HG03103 (cell line): ENCODE measurements around the gene SOX10.

Experiments
- ATAC-seq: cut with Tn5 transposase; IDR thresholded peaks from one replicate; pipeline ENCODE4 v1.9.1; 2021; ENCODE audit warnings: low read depth; ENCODE audit not compliant: unreplicated experiment

SOX10 gene

DNA sequence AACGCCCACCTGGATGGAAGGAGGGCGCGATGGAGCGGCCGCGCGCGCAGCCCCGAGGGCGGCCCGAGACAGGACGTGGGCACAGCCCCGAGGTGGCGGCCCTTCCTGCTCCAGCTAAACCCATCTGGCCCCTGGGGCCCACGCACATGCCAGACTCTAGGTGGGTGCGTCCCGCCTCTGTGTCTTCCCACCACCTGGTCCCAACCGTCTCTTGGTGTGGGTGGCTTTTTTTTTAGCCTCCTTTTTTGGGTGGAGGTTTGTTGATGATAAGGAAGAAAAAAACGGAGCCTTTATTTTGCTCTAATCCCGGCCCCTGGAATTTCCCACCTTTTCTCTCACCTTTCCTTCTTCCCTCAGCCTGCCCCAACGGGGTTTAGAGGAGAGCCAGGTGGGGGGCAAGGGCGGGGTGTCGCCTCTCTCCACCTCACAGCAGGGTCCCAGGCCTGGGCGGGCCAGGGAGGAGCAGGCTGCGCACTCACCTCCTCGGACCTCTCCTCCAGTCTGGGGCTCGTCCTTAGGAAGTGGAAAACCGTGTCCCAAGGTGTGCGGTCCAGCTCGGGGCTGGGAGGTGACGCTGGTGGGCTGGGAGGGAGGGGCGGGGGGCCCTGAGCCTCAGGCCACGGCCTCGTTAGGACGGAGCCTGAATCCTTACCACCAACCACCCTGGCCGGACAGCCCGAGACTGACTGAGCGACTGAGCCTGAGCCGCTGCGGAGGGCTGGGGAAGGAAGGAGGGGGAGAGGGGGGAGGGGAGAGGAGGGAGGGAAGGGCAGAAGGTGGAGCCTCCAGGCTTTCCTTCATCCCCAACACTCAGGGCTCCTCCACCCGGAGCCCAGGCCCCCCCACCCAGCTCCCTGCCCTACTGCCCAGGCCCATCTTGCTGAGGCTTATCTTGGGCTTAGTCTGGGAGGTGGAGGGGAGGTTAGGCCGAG is at the start of gene SOX10:
SOX10 (minus strand) TSS at position 696 of the 932 bp plus-strand sequence. CDS start 771 bp downstream, outside the sequence.
- no peak for ATAC-seq

DNA sequence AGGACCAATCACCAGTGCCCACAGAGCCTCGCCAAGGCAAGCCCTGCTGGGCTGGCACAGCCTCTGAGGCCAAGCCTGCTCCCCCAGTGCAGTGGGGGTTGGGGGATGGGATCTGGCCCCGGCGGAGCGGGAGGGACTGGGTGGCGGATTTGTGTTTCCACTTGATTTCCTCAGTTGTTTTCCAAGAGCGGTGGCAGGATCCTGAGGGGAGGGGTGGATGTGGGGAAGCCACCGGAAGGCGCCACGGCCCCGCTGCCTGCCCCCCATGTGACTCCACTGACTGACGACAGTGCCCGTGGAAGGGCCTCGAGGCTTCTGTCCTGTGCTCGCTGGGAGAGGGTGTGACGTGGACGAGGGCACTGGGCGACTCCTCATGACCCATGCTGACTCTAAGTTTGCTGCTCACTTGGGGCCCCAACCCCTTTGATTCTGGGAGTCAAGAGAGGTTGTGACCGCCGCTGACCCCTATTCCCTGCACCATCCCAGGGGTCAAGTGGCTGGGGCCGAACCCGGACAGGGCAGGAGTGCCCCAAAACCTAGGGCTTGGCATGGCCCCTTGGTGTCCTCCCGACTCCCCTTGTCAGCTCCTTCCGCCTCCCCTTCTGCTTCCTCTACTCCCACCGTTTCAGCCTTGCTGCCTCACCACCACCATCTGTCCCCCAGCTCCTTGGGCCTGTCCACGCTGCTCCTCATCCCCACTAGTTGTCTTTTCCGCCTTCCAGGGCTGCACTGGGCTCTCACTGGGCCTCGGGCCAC is 49.3 kb upstream of the SOX10 start:
- no peak for ATAC-seq

DNA sequence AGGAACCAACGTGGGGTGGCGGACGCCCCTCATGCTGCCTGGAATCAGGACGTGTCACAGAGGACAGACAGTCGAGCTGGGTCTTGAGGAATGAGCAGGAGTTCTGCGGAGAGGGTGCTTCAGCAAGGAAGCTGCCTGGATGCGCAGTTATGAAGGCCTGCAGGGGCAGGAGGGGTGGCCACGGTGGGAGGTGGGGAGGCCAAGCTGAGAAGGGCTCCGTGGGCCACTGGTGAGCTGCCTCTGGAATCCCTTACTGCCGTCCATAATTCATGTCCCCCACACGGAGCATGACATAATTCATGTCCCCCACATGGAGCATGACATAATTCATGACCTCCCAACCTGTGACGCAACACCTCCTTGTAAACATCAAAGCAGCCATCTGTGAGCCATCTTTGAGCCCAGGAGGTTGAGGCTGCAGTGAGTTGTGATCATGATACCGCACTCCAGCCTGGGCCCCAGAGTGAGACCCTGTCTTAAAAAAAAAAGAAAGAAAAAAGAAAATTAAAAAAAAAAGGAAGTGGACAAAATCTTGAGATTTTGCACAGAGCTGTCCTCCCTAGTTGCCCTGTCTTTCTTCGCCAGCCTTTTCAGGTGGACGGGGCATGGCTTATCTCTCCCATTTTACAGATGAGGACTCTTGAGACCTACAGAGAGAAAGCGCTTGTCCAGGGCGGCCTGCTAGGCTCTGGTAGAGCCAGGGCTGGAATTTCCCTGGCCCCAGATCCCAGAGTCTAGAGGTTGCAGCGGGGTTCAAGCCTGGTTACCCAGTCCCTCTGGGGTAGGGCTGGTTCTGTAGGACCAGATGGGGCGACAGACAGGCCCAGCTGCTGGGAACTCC is 48.5 kb upstream of the SOX10 start:
- no peak for ATAC-seq

DNA sequence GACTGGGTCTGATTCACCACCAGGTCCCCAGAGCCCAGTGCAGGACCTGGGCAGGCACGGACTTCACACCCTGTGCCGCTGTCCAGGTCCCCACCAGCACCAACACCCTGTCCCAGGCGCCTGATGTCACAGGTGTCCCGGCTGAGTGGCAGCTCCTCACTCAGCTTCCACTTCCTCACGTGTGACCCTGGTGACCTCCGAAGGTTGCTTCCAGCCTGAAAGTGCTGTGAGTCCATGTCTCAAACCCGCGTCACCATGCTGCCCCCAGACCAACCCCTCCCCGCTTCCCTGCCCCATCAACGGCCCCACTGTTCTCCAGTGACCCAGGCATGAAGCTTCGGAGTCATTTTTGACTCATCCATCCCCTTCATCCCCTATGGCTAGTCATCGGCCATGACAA is 47.1 kb upstream of the SOX10 start:
- no peak for ATAC-seq

DNA sequence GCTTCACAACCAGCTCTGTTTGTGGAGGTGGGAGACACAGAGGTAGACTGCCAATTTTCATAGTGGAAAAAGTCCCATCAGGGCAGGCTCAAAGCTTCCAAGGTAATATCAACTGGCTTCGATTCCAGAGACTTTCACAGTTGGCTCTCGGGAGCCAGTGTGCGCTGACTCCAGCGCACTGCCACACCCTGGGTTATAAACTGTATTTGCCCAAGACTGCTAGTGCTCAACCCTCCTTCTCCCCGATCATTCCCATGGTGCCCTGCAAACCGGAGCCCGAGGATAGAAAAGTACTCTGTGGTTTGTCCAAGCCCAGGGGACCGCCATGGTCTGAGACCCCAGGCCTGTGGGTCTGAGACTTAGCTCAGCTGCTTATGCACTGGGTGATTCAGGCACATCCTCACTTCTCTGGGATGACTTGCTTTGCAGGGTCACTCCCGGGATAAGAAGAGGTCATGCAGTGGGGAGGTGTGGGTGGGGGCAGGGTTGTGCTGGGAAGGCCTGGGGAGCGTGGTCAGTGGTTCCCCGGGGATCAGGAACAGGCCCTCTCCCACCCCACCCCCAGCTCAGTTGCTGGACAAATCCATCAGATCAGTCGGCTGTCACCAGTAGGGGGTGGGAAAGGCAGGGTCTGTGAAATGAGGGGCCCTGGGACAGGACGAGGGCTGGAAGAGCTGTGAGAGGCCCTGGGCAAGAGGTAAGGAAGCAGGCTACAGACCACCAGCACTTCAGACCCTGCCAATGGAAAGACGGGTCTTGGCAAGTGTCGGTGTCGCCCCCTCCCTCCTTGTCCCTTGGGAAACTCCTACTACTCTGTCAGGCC is 46.2 kb upstream of the SOX10 start:
- no peak for ATAC-seq

DNA sequence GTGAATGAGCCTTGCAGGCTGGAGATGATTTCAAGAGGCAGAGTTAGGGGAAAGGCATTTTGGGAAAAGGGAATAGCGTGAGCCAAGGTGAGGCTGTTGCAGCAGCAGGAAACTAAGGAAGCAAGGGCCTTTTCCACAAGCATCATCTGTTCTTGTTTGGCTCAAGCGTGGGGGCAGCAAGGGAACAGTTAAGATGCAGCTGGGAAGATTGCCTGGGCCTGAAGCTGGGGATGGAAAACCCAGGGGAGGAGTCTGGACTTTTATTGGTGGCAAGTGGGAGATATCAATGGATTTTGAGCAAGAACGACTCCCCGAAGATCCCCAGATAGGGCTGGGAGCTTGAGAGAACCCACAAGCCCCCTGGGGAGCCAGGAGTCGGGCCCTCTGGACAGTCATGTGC is 45.5 kb upstream of the SOX10 start:
- ATAC-seq: no peak

DNA sequence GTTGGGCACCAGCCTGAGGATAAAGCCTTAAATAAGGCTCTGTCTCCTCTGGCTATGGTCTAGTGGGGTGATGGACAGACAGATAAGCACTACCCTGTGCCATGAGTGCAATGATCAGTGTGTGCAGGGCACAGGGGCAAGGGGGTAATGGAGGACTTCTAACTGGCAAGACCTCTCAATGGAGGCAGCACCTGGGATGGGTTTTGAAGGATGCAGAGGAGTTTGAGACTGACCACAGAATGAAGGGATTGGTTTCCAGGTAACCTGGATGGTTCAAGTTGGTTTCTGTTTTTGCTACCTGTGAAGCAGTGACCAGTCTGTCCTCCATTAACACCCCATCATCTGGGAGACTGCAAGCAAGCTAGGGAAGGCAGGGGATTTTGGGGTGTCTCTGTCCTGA is 45.0 kb upstream of the SOX10 start:
- no peak for ATAC-seq

DNA sequence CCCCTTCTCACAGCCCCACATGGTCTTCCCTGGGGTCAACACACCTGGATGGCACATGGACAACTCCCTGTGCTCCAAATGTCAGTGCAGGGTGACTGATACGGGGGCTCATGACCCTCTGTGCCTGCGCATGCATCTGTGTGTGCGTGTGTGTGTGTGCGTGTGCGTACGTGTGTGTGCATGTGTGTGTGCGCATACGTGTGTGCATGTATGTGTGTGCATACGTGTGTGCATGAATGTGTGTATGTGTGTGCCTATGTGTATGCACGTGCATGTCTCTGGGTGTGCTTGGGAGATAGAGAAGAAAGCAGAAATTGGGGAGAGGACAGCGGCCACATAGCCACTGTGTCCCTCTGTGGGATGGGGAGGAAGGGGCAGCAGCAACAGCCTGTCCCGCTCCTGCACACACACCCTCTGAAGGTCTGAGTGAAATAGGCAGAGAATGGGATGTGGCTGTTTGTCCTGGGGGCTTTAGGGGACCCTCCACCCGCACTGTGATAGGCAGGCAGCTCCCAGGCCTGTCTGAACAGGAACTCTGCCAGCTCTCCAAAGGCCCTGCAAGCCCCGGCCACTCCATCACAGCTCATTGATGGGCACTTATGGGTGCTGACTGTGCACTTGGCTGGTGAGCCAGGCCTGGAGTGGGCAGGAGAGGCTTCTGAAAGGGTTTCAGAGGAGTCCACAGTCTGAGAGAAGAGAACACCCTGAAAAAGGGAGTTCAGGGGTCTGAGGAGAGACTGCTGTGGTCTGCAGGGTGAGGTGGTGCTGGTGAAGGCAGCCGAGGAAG is 44.2 kb upstream of the SOX10 start:
- ATAC-seq: no peak

DNA sequence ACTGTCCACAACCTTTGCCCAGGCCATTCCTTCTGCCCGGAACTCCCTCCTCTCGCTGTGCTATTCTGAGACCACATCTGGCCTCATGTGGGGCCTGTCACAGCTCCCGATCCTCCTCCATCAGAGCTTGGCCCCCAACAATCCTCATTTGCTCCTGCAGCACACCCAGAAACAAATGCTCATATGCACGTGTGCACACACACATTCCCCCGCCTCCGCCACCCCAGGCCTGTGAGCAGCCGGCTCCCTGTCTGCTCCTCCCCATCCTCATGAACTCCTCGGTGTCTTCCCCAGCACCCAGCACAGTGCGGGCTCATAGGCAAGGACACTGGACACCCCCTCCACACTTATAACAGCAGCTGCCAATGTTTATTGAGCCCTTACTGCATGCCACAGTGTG is 43.1 kb upstream of the SOX10 start:
- no peak for ATAC-seq

DNA sequence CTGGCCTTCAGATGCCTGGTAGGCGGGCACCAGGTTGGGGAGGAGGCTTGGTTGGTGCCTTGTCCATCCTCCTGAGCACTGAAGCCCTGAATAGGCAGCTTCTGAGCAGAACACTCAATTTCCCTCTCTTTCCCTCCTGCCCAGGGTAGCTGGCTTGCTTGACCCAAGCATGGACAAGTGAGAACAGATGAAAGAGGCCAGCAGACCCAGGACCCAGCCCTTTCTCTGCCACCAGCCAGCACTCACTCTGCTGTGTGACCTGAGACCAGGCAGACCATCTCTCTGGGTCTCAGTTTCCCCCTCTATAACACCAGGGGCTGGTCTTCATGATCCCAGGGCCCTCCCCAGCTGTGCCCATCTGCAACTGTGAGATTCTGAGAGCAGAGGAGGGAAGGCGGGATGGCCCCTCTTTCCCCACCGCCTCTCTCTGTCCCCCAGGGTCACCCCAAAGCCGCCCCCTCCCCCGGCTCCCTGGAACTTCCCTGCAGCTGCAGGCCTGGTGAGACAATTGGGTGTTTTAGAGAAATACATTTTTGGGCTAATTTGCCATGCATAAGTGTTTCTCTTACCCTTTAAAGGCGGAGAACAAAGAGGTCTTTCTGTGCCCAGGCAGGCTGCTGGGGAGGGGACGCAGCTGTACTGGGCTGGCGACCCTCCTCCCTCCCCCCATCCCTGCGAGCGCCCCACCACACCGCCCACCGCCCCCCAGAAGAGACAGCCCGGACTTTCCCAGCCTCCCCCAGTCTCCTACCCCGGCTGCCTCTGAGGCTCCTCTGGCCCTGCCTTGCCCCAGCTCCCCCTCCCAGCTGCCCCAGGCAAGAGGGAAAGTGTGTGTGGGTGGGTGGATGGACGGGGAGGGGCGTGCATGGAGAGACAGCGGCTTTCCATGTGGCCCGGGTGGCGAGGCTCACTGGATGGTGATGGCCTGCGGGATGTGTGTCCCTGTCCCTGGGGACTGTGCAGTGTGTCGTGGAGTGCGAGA is 42.1 kb upstream of the SOX10 start:
- ATAC-seq: no peak

DNA sequence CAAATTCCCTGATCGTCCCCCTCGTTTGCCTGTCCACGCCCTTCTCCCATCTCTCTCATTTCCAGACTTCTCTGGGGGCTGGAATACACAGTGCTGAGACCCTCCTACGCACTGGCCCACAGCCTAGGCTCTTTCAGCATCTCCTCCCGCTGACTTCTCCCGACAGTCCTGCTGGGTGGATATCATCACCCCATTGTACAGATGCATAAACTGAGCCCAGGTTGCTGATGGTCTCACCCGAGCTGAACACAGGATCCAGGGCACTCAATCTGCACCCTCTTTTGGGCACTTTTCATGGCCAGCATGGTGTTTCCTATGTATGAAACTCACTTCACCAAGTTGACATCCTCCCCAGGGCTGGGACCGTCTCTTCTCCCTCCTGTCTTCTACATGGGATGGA is 41.2 kb upstream of the SOX10 start:
- no peak for ATAC-seq

DNA sequence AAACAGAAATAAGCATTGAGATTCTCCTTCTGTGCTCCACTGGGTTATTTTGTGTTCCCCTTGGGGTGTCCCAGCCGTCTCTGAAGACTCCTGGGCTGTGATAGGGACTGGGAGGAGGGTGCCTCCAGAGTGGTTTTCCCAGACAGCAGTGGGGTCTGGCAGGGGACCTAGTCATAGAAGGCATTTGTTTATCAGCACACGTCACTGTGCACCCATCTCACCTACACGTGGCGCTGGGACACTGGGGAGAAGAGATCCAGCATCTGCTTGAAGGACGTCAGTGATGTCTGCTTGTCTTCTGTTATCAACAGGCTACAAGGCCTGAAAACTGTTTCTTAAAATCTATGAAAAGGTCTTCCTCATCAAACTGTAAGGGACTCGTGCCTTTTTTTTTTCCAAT is 38.7 kb upstream of the SOX10 start:
- ATAC-seq: no peak

DNA sequence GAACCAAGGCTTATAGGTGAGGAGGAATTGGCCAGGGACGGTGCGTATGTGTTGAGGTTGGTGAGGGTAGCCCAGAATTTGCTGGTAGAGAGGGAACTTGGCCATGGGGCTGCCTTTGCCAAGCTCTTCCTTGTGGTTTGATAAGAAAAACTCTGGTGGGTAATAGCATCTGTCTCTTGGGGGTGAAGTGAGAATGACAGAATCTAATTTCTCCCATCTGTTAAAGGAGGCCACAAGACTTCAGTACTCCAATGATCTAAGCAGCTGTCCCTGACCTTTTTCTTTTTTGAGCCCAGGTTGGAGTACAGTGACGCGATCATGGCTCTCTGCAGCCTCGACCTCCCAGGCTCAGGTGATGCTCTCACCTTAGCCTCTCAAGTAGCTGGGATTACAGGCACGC is 36.9 kb upstream of the SOX10 start:
- no peak for ATAC-seq

DNA sequence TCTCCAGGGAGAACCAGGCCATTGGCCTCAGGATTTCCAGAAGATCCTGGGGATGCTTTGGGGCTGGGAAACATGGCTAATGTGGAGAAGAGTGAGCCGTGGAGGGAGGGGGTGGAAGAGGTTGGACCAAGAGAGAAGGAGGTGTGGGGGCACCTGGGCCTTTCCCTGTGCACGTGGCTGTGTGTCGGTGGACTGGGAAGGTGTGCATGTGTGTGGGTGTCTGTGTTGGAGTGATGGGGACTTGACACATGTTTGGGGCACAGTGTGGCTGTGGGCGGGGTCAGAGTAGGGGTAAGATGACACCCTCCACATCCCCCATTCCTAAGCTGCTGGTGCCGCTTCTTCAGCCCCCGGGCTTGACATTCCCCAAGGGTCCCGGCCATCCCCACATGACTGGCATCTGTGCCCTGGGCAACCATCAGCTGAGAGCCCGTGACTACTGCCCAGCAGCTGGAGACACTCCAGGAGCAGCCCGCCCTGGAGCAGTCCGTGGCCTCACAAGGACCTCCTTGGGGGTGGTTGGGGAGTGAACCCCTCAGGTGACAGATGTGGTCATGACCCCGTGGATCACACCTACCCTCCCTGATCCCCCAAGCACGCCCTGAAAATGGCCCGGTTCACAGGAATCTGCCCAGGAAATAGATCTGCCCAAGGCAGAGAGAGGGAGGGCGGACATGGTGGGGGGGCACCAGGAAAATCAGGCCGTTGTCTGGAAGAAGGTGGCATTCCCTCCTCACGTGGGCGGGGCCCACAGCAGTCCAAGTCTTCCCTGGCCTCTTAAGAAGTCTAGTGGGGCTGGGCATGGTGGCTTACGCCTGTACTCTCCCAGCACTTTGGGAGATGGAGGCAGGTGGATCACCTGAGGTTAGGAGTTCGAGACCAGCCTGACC is 34.8 kb upstream of the SOX10 start:
- ATAC-seq: no peak

DNA sequence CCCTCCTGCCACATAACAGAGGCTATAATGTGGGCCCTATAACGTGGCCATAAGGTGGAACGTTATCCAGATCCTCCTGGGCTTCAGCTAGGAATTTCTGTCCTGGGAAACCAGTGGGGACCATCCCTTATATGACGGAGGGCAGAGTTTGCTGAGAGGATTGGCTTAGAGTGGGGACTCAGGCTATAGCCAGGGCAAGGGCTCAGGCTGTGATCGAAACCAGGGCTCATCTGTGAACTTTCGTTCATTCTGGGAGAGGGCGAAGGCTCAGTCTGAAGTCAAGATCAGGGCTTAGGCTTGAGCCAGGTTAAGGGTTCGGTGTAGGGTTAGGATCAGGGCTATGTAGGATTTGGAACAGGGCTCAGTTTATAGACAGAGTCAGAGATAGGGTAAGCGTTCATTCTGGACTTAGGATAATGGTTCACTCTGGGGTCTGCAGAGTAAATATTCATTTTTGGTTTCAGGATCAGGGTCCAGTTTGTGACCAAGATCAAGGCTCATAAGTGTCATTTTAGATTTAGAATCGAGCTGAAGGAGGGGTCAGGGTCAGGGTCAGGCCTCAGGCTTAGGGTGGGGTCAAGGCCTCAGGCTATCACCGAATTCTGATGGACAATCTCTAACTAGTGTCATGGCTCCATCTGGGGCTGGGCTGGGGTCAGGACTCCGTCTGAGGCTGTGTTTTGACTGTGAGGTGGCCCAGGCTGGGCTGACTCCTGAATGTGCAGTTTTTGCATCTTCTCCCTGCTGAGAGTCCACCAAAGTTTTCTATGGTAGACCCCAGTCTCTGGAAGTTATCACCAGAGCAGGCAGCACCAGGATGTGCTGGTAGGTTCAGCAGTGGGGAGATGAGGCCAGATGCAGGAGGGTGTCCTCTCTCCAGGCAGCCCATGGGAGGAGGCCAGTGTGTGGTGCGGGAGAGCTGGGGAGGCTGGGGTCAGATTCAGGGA is 33.9 kb upstream of the SOX10 start:
- no peak for ATAC-seq

DNA sequence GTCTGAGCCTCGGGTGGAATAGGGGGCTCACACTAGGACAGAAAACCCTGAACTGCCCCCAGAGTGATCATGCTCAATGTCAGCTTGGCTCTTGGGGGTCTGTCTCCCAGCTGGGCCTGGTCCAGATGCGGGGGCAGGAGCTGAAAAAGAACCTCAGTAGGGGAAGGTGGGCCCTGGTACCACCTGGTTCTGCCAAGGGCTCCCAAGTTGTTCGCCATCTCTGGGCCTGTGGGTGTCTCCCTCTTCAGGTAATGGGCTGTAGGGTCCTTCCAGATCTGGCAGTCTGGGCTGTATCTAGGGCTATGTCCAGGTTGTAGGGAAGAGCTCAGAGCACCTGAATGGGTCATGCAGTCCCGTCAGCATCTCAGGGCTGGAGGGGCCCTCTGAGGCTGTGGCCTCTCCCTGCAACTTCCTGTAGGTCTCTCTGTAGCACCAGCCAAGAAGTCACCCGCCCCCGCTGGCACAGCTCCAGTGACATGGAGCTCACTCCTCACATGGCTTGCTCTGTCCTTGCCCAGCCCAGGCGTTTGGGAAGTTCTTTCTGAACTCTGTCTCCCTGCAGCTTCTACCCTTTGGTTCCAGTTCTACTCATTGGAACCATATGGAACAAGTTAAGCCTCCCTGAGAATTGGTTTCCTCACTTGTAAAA is 33.0 kb upstream of the SOX10 start:
- ATAC-seq: no peak
